ENCODE data around the gene COX15. TPM values are rescaled to one million over a fixed set of nuclear protein-coding genes. Genes with fewer than 3 reads are reported as not detected.
A peak's percentile ranks its signal among the peaks of the same experiment; 100 is the strongest.
"Not testable (repeated sequence)": the region's sequence is repeated elsewhere in the genome, so short reads cannot be mapped to it uniquely, and the experiment has no call there.

The COX15 gene
- total RNA-seq, 1 donor from 2014 or later, result 48.7 TPM

GRCh38 chr10:99740933-99741559 lies 9.1 kb upstream of the COX15 start:
- TF ChIP-seq, protein P1, sequence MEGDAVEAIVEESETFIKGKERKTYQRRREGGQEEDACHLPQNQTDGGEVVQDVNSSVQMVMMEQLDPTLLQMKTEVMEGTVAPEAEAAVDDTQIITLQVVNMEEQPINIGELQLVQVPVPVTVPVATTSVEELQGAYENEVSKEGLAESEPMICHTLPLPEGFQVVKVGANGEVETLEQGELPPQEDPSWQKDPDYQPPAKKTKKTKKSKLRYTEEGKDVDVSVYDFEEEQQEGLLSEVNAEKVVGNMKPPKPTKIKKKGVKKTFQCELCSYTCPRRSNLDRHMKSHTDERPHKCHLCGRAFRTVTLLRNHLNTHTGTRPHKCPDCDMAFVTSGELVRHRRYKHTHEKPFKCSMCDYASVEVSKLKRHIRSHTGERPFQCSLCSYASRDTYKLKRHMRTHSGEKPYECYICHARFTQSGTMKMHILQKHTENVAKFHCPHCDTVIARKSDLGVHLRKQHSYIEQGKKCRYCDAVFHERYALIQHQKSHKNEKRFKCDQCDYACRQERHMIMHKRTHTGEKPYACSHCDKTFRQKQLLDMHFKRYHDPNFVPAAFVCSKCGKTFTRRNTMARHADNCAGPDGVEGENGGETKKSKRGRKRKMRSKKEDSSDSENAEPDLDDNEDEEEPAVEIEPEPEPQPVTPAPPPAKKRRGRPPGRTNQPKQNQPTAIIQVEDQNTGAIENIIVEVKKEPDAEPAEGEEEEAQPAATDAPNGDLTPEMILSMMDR (conservative IDR thresholded peaks at IDR 0.05), result no peak
- no peaks in the 10 kb centered on the region for H3K4me1 Mint-ChIP-seq
- H3K36me3 Mint-ChIP-seq (ENCODE audit: low read depth), result peaks cover 50% of the 10 kb centered on the region
- no peak overlapping the region for H3K27ac Mint-ChIP-seq (ENCODE audit: unreplicated experiment)
- peaks cover 5% of the 10 kb centered on the region for H3K9me3 Mint-ChIP-seq
- H3K27me3 Mint-ChIP-seq (ENCODE audit: low read depth), result no peaks in the 10 kb centered on the region
- H3K4me3 Mint-ChIP-seq, result no peak overlapping the region
- DNase-seq (ENCODE audit: low read depth, low spot score), result no peak

DNA sequence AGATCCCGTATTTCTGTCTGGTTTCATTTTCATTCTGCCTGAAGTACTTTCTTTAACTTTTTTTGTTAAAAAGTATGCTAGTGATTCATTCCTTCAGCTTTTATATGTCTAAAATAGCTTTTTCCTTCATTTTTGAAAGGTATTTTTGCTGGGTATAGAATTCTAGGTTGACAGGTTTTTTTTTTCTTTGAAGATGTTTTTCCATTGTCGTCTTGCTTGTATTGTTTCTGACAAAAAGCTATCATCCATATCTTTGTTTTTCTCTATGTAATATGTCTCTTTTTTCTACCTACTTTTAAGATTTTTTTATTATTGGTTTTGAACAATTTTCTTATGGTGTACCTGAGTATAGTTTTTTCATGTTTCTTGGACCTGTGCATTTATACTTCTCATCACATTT lies 8.3 kb upstream of the COX15 start:
- Mint-ChIP-seq H3K4me1 (no peaks in the 10 kb centered on the region), H3K4me3 (no peak overlapping the region), H3K9me3 (peaks cover 5% of the 10 kb centered on the region), H3K27ac (ENCODE audit: unreplicated experiment) (no peak overlapping the region), H3K27me3 (ENCODE audit: low read depth) (no peaks in the 10 kb centered on the region), H3K36me3 (ENCODE audit: low read depth) (peaks cover 50% of the 10 kb centered on the region)
- TF ChIP-seq, protein P1 (conservative IDR thresholded peaks at IDR 0.05), result no peak
- DNase-seq (ENCODE audit: low read depth, low spot score), result no peak

DNA sequence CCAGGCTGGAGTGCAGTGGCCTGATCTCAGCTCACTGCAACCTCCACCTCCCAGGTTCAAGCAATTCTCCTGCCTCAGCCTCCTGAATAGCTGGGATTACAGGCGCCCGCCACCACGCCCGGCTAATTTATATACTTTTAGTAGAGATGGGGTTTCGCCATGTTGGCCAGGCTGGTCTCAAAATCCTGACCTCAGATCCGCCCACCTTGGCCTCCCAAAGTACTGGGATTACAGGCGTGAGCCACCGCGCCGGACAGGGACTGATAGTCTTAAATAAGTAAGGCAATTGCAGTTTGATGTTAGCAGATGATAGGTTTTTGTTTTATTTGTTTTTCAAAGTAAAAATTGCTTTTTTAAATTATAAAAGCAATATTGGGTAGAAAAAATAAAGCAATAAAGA lies 2.2 kb upstream of the COX15 start:
- H3K27me3 Mint-ChIP-seq (ENCODE audit: low read depth); H3K27ac Mint-ChIP-seq (ENCODE audit: unreplicated experiment); DNase-seq (ENCODE audit: low read depth, low spot score); H3K9me3 Mint-ChIP-seq: not testable (repeated sequence)
- Mint-ChIP-seq H3K4me1 (peaks cover 21% of the 10 kb centered on the region), H3K4me3 (peak overlapping the region; percentile 87), H3K36me3 (ENCODE audit: low read depth) (peaks cover 15% of the 10 kb centered on the region)

GRCh38 chr10:99733366-99733765 lies 1.4 kb upstream of the COX15 start:
- no peak for DNase-seq (ENCODE audit: low read depth, low spot score)
- H3K27ac Mint-ChIP-seq (ENCODE audit: unreplicated experiment), result no peak overlapping the region
- H3K27me3 Mint-ChIP-seq (ENCODE audit: low read depth), result no peaks in the 10 kb centered on the region
- no peaks in the 10 kb centered on the region for H3K9me3 Mint-ChIP-seq
- peaks cover 14% of the 10 kb centered on the region for H3K36me3 Mint-ChIP-seq (ENCODE audit: low read depth)
- H3K4me1 Mint-ChIP-seq, result peaks cover 21% of the 10 kb centered on the region
- TF ChIP-seq, protein P1 (conservative IDR thresholded peaks at IDR 0.05), result no peak
- peak overlapping the region; percentile 87 for H3K4me3 Mint-ChIP-seq

DNA sequence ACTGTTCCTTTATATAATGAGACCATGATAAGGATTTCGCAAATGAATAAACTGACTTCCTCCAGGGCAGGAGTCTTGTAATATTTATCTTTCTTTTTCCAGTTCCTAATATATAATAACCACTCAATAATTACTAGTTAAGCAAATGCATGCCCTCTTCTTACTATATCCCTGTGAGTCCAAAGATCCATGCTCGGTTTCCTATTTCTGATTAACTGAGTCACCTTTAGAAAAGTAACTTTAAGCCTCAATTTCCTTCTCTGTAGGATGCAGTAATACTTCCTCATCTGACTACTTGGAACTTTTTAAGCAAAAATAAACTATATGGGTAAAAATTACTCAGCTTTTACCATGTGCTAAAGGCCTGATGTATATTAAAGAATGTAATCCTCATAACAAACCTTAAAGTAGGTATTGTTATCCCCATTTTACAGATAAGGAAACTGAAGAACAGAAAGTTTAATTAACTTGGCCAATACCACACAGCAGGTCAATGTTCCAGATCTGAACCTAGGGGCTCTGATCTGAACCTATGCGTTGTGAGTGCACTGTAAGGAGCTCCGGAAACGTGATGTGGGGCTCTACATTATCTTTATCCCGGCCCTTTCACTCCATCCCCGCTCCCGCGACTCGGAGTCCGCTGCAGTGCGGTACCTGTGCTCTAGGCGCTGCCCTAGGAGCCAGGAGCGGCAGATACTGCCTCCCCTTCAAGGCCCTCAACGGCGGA lies 458 bp downstream of the COX15 start:
- Mint-ChIP-seq H3K4me1 (peaks cover 21% of the 10 kb centered on the region), H3K27me3 (ENCODE audit: low read depth) (no peaks in the 10 kb centered on the region), H3K9me3 (no peaks in the 10 kb centered on the region), H3K4me3 (peak overlapping the region; percentile 100), H3K27ac (ENCODE audit: unreplicated experiment) (peak overlapping the region; percentile 98), H3K36me3 (ENCODE audit: low read depth) (peaks cover 5% of the 10 kb centered on the region)
- TF ChIP-seq, protein P1 (conservative IDR thresholded peaks at IDR 0.05), result no peak
- no peak for DNase-seq (ENCODE audit: low read depth, low spot score)

GRCh38 chr10:99730026-99730425 lies 1.9 kb downstream of the COX15 start:
- Mint-ChIP-seq H3K36me3 (ENCODE audit: low read depth) (peaks cover 5% of the 10 kb centered on the region), H3K4me3 (peak overlapping the region; percentile 18), H3K27ac (ENCODE audit: unreplicated experiment) (no peak overlapping the region), H3K27me3 (ENCODE audit: low read depth) (no peaks in the 10 kb centered on the region), H3K4me1 (peaks cover 21% of the 10 kb centered on the region), H3K9me3 (no peaks in the 10 kb centered on the region)
- no peak for DNase-seq (ENCODE audit: low read depth, low spot score)
- TF ChIP-seq, protein P1 (conservative IDR thresholded peaks at IDR 0.05), result no peak

Measured in neural crest cell (in vitro differentiated cells).